Large intestine (tissue), 3 donors: Measurements from ENCODE around the gene KIRREL3. TPM values are rescaled to one million over a fixed set of nuclear protein-coding genes. Genes with fewer than 3 reads are reported as not detected.

Experiments used
- DNase-seq, 2 donors: peaks; one replicate each; pipeline versions ENCODE4 v3.0.0 to v3.0.0-alpha.2; 2013
- H3K27ac ChIP-seq: one replicate; pipeline ENCODE4 v1.5.1; 2013; ENCODE audit warnings: low read length
- H3K27me3 ChIP-seq: 2 replicates; pipeline ENCODE4 v1.6.1; 2013; ENCODE audit warnings: low read length; ENCODE audit not compliant: control insufficient read depth, insufficient read depth
- H3K36me3 ChIP-seq: 2 replicates; pipeline ENCODE4 v1.6.1; 2013; ENCODE audit warnings: low read length; ENCODE audit not compliant: control insufficient read depth, insufficient read depth
- H3K4me1 ChIP-seq: one replicate; pipeline ENCODE4 v1.6.1; 2013; ENCODE audit warnings: low read length; ENCODE audit not compliant: control insufficient read depth, insufficient read depth
- H3K4me3 ChIP-seq: one replicate; pipeline ENCODE4 v1.5.1; 2013; ENCODE audit warnings: low read length
- H3K9me3 ChIP-seq: one replicate; pipeline ENCODE4 v1.6.1; 2013; ENCODE audit warnings: mild to moderate bottlenecking, low read depth, low read length, moderate library complexity; ENCODE audit not compliant: control insufficient read depth
- WGBS: methylation state at CpG from one replicate; pipeline ENCODE4 v1.1.5; 2013; ENCODE audit warnings: low lambda C conversion rate; ENCODE audit not compliant: insufficient coverage; 5-methylcytosine and 5-hydroxymethylcytosine counted together
- polyA plus RNA-seq: library from polyadenylated mRNA; unstranded; fragments of 120-200 nt; gene quantifications from one replicate; pipeline ENCODE4 v1.2.1, GENCODE V29; 2013

The KIRREL3 gene
- polyA plus RNA-seq, 1 donor = 0.96 TPM

- no CpG with 5 or more reads among the region's 5 CpGs for WGBS
- no peak overlapping the region for H3K27ac ChIP-seq
- no peaks in the 10 kb centered on the region for H3K4me1 ChIP-seq
- DNase-seq = no peak
- H3K27me3 ChIP-seq = peaks cover 21% of the 10 kb centered on the region
- H3K36me3 ChIP-seq = no peaks in the 10 kb centered on the region
- H3K9me3 ChIP-seq = no peaks in the 10 kb centered on the region
- H3K4me3 ChIP-seq = no peak overlapping the region
Observed at GRCh38 chr11:126464796-126465195, 535.8 kb downstream of the KIRREL3 start.

GRCh38 chr11:126462422-126462821, 538.1 kb downstream of the KIRREL3 start:
- DNase-seq = no peak
- H3K27ac ChIP-seq = no peak overlapping the region
- H3K4me3 ChIP-seq = no peak overlapping the region
- WGBS = 100% methylated on average over 3 of the region's 7 CpGs
- H3K9me3 ChIP-seq = no peaks in the 10 kb centered on the region
- H3K27me3 ChIP-seq = peaks cover 30% of the 10 kb centered on the region
- H3K36me3 ChIP-seq = no peaks in the 10 kb centered on the region
- no peaks in the 10 kb centered on the region for H3K4me1 ChIP-seq

- H3K36me3 ChIP-seq = no peaks in the 10 kb centered on the region
- no peak overlapping the region for H3K27ac ChIP-seq
- H3K27me3 ChIP-seq = peaks cover 30% of the 10 kb centered on the region
- H3K4me1 ChIP-seq = no peaks in the 10 kb centered on the region
- no peak for DNase-seq
- no peaks in the 10 kb centered on the region for H3K9me3 ChIP-seq
- H3K4me3 ChIP-seq = no peak overlapping the region
- WGBS = no CpG with 5 or more reads among the region's 6 CpGs
Observed at GRCh38 chr11:126461996-126462395, 538.6 kb downstream of the KIRREL3 start.

- Histone ChIP-seq H3K27ac (no peak overlapping the region), H3K36me3 (no peaks in the 10 kb centered on the region), H3K4me3 (no peak overlapping the region), H3K4me1 (no peaks in the 10 kb centered on the region), H3K27me3 (peaks cover 33% of the 10 kb centered on the region), H3K9me3 (no peaks in the 10 kb centered on the region)
- no CpG with 5 or more reads among the region's 8 CpGs for WGBS
- no peak for DNase-seq
Observed at GRCh38 chr11:126461096-126461440, 539.5 kb downstream of the KIRREL3 start.

GRCh38 chr11:126460417-126461095, 540.0 kb downstream of the KIRREL3 start:
- DNase-seq = no peak
- Histone ChIP-seq H3K27me3 (peaks cover 29% of the 10 kb centered on the region), H3K9me3 (no peaks in the 10 kb centered on the region), H3K36me3 (no peaks in the 10 kb centered on the region), H3K27ac (no peak overlapping the region), H3K4me1 (no peaks in the 10 kb centered on the region), H3K4me3 (no peak overlapping the region)
- no CpG with 5 or more reads among the region's 15 CpGs for WGBS

- Histone ChIP-seq H3K36me3 (no peaks in the 10 kb centered on the region), H3K4me1 (no peaks in the 10 kb centered on the region), H3K27me3 (peaks cover 23% of the 10 kb centered on the region), H3K9me3 (no peaks in the 10 kb centered on the region), H3K4me3 (no peak overlapping the region), H3K27ac (no peak overlapping the region)
- no CpG with 5 or more reads among the region's 10 CpGs for WGBS
- DNase-seq = peak in 1 of 2 donors; percentile 39
Observed at GRCh38 chr11:126459691-126460281, 540.8 kb downstream of the KIRREL3 start.

- no peak for DNase-seq
- Histone ChIP-seq H3K4me1 (no peaks in the 10 kb centered on the region), H3K36me3 (no peaks in the 10 kb centered on the region), H3K27ac (no peak overlapping the region), H3K9me3 (no peaks in the 10 kb centered on the region), H3K27me3 (peaks cover 32% of the 10 kb centered on the region), H3K4me3 (no peak overlapping the region)
- 69% methylated on average over 3 of the region's 8 CpGs for WGBS
Observed at GRCh38 chr11:126457817-126458216, 542.8 kb downstream of the KIRREL3 start.

- Histone ChIP-seq H3K9me3 (no peaks in the 10 kb centered on the region), H3K27ac (no peak overlapping the region), H3K27me3 (peaks cover 40% of the 10 kb centered on the region), H3K4me3 (no peak overlapping the region), H3K36me3 (no peaks in the 10 kb centered on the region), H3K4me1 (no peaks in the 10 kb centered on the region)
- WGBS = 93% methylated on average over 5 of the region's 20 CpGs
- no peak for DNase-seq
Observed at GRCh38 chr11:126456783-126457542, 543.6 kb downstream of the KIRREL3 start.

- Histone ChIP-seq H3K27ac (no peak overlapping the region), H3K36me3 (no peaks in the 10 kb centered on the region), H3K4me3 (no peak overlapping the region), H3K4me1 (no peaks in the 10 kb centered on the region), H3K27me3 (peaks cover 43% of the 10 kb centered on the region), H3K9me3 (peaks cover 1% of the 10 kb centered on the region)
- no peak for DNase-seq
- WGBS = no CpG with 5 or more reads among the region's 15 CpGs
Observed at GRCh38 chr11:126456089-126456488, 544.5 kb downstream of the KIRREL3 start.

- WGBS = no CpG with 5 or more reads among the region's 24 CpGs
- Histone ChIP-seq H3K4me1 (no peaks in the 10 kb centered on the region), H3K4me3 (no peak overlapping the region), H3K27ac (no peak overlapping the region), H3K36me3 (no peaks in the 10 kb centered on the region), H3K9me3 (peaks cover 8% of the 10 kb centered on the region), H3K27me3 (peaks cover 34% of the 10 kb centered on the region)
- no peak for DNase-seq
Observed at GRCh38 chr11:126452241-126453101, 548.1 kb downstream of the KIRREL3 start.
